B cell (primary cell): ENCODE data around the gene PPP2R5D. TPM values are rescaled to one million over a fixed set of nuclear protein-coding genes. Genes with fewer than 3 reads are reported as not detected.

Experiments used
- ATAC-seq: fragments of 200-7000 bp; cut with Tn5 transposase; one replicate; pipeline ENCODE4 v1.10.0; 2021; ENCODE audit warnings: low read depth, mild to moderate bottlenecking, moderate number of reproducible peaks, moderate library complexity
- CTCF ChIA-PET: fragments of 350-600 bp; sonication (Branson Sonifier 250); formaldehyde crosslinking; loops from one replicate; lab custom pipeline; 2021; ENCODE audit warnings: antibody characterized with exemption, inconsistent platforms; lab: Charles Lee
- POLR2A ChIA-PET: fragments of 350-600 bp; sonication (Branson Sonifier 250); formaldehyde crosslinking; loops from one replicate; lab custom pipeline; 2021; ENCODE audit warnings: antibody characterized with exemption; lab: Charles Lee
- DNase-seq: peaks from one replicate; pipeline ENCODE4 v3.0.0; 2013
- H2AFZ ChIP-seq: 2 replicates; pipeline ENCODE4 v1.6.1; 2012; ENCODE audit warnings: mild to moderate bottlenecking, low read depth, low read length; ENCODE audit not compliant: insufficient read depth, poor library complexity, severe bottlenecking
- H3K27ac ChIP-seq, 2 donors: 1 replicate in 1 of 2; 2 replicates in 1 of 2; pipeline ENCODE4 v1.5.1; 2012 to 2013; ENCODE audit warnings: low read length in 2 of 2, mild to moderate bottlenecking in 2 of 2, moderate library complexity in 1 of 2
- H3K27me3 ChIP-seq, 4 experiments: fragments of 200-600 bp in 1 of 4; sonication (generic) in 1 of 4; replicated peaks in 1 of 4; 1 replicate in 2 of 4; 2 replicates in 2 of 4; pipeline versions ENCODE4 v1.6.1 to v1.7.0; 2013 to 2016; ENCODE audit warnings: low read length in 3 of 4, mild to moderate bottlenecking in 2 of 4, mixed read lengths in 1 of 4, moderate library complexity in 1 of 4; ENCODE audit not compliant: insufficient read depth in 4 of 4, control insufficient read depth in 3 of 4; ENCODE audit errors: control extremely low read depth in 1 of 4
- H3K36me3 ChIP-seq, 2 experiments: replicated peaks in 1 of 2; 1 replicate in 1 of 2; 2 replicates in 1 of 2; pipeline versions ENCODE4 v1.6.1 to v1.7.1; 2013; ENCODE audit warnings: low read length in 1 of 2; ENCODE audit not compliant: insufficient read depth in 2 of 2, control insufficient read depth in 1 of 2; ENCODE audit errors: control extremely low read depth in 1 of 2, extremely low read depth in 1 of 2
- H3K4me1 ChIP-seq, 2 donors: fragments of 200-600 bp in 1 of 2; sonication (generic) in 1 of 2; 1 replicate in 1 of 2; 2 replicates in 1 of 2; pipeline versions ENCODE4 v1.5.1 to v1.6.1; 2013 to 2017; ENCODE audit warnings: low read length in 2 of 2; ENCODE audit not compliant: control insufficient read depth in 2 of 2, insufficient read depth in 2 of 2
- H3K4me2 ChIP-seq: replicated peaks from 2 replicates; pipeline ENCODE3; 2012; ENCODE audit warnings: mild to moderate bottlenecking, low read depth, low read length; ENCODE audit not compliant: poor library complexity, severe bottlenecking
- H3K4me3 ChIP-seq, 5 experiments: fragments of 200-600 bp in 1 of 5; sonication (generic) in 1 of 5; 1 replicate in 3 of 5; 2 replicates in 2 of 5; pipeline versions ENCODE4 v1.5.1 to v1.7.0; 2011 to 2016; ENCODE audit warnings: low read length in 4 of 5, mild to moderate bottlenecking in 4 of 5, low read depth in 2 of 5, control low read depth in 1 of 5, moderate library complexity in 1 of 5; ENCODE audit not compliant: insufficient read depth in 1 of 5; ENCODE audit errors: control extremely low read depth in 1 of 5, extremely low read depth in 1 of 5
- H3K79me2 ChIP-seq: fragments of 200-600 bp; sonication (generic); one replicate; pipeline ENCODE4 v1.6.0; 2016; ENCODE audit warnings: low read length; ENCODE audit not compliant: control insufficient read depth, insufficient read depth
- H3K9ac ChIP-seq: fragments of 200-600 bp; sonication (generic); 2 replicates; pipeline ENCODE4 v1.6.1; 2017; ENCODE audit warnings: mild to moderate bottlenecking, low read length, moderate library complexity
- H3K9me3 ChIP-seq, 3 donors: one replicate each; pipeline versions ENCODE4 v1.6.1 to v1.7.1; 2013; ENCODE audit warnings: low read length in 2 of 3; ENCODE audit not compliant: control insufficient read depth in 2 of 3, insufficient read depth in 1 of 3; ENCODE audit errors: control extremely low read depth in 1 of 3
- H4K20me1 ChIP-seq: 2 replicates; pipeline ENCODE4 v1.6.0; 2012; ENCODE audit warnings: mild to moderate bottlenecking, low read length; ENCODE audit not compliant: insufficient read depth, control insufficient read depth, poor library complexity, severe bottlenecking
- H3K27ac Mint-ChIP-seq: one replicate; pipeline ENCODE4 v1.8.0; 2021; ENCODE audit warnings: mixed read lengths
- H3K27me3 Mint-ChIP-seq: one replicate; pipeline ENCODE4 v1.8.0; 2021; ENCODE audit warnings: mixed read lengths
- H3K4me1 Mint-ChIP-seq: one replicate; pipeline ENCODE4 v1.8.0; 2021; ENCODE audit warnings: mixed read lengths
- H3K4me3 Mint-ChIP-seq: one replicate; pipeline ENCODE4 v1.8.0; 2021; ENCODE audit warnings: mixed read lengths
- H3K9me3 Mint-ChIP-seq: one replicate; pipeline ENCODE4 v1.8.0; 2022; ENCODE audit warnings: mixed read lengths; ENCODE audit not compliant: insufficient read depth
- EZH2 ChIP-seq: IDR thresholded peaks from 2 replicates; pipeline ENCODE4 v1.6.1; 2012; ENCODE audit warnings: borderline replicate concordance, low read depth, mild to moderate bottlenecking, moderate library complexity, low read length; ENCODE audit not compliant: insufficient read depth, poor library complexity, severe bottlenecking
- WGBS: methylation state at CpG from one replicate; pipeline ENCODE4 v1.1.5; 2013; ENCODE audit warnings: missing lambda C conversion rate; ENCODE audit not compliant: insufficient coverage; 5-methylcytosine and 5-hydroxymethylcytosine counted together
- intact Hi-C: fragments of 100-400 bp; cut with micrococcal nuclease; formaldehyde crosslinking; loops from one replicate; pipeline ENCODE4 v1.10.0; 2022
- polyA plus RNA-seq: library from polyadenylated mRNA; depleted of rRNA; stranded (reverse); fragments of >200 nt; gene quantifications from 2 replicates; pipeline ENCODE4 v1.2.3, GENCODE V29; 2012
- total RNA-seq, 2 donors: library from RNA; stranded (reverse); fragments of 120-200 nt in 1 of 2; gene quantifications; 1 replicate in 1 of 2; 2 replicates in 1 of 2; pipeline versions ENCODE4 v1.2.3 to v1.2.4, GENCODE V29; 2013 to 2022
- TF ChIP-seq, protein P1 (sequence below): fragments of 200-600 bp; IDR thresholded peaks from one replicate; pipeline ENCODE4 v1.8.0; 2022; ENCODE audit warnings: antibody characterized with exemption, mild to moderate bottlenecking

The PPP2R5D gene
- total and polyA plus RNA-seq, 2 donors (not counting 1 experiment from before 2014, with no cell fraction given) = 23.2 to 23.6 TPM

DNA sequence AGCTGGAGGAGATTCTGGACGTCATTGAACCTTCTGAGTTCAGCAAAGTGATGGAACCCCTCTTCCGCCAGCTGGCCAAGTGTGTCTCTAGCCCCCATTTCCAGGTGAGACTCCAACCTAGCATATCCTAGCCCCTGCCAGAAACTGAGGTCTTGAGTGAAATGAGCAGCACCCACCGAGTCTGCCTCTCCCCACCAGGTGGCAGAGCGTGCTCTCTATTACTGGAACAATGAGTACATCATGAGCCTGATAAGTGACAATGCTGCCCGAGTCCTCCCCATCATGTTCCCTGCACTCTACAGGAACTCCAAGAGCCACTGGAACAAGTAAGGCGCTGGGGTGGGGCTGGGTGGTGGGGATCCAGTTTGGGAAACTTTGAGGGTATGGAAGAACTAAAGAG is 24.8 kb downstream of the PPP2R5D start:
- no peaks in the 10 kb centered on the region for H3K9me3 Mint-ChIP-seq
- peak overlapping the region in 1 of 2 donors; percentile 40 for H3K27ac ChIP-seq
- H3K4me1 Mint-ChIP-seq = peaks cover 34% of the 10 kb centered on the region
- peaks cover 1 to 55% of the 10 kb centered on the region in 2 experiments for H3K36me3 ChIP-seq
- no peak overlapping the region for H3K4me2 ChIP-seq
- no peak overlapping the region for H2AFZ ChIP-seq
- no peak overlapping the region for H3K4me3 ChIP-seq
- peaks cover under 1% of the 10 kb centered on the region for H4K20me1 ChIP-seq
- no peak overlapping the region for H3K9ac ChIP-seq
- H3K27me3 ChIP-seq = no peaks in the 10 kb centered on the region
- no peak for ATAC-seq
- POLR2A ChIA-PET = no interaction called here
- H3K4me1 ChIP-seq = peaks cover 10 to 21% of the 10 kb centered on the region in 2 donors
- WGBS = 86% methylated on average over 4 of the region's 6 CpGs
- CTCF ChIA-PET = interaction anchor here (0.6 to 3.5 kb wide), 6 partner anchors 10 to 497 kb away, joined by 3 to 19 read pairs (median 3); no protein-coding TSS in a partner anchor
- no peak overlapping the region for H3K4me3 Mint-ChIP-seq
- intact Hi-C loops = loop anchor here (5.0 kb wide), 1 partner anchor 133 kb away; no protein-coding TSS in a partner anchor
- H3K9me3 ChIP-seq = no peaks in the 10 kb centered on the region
- peak; percentile 41 for DNase-seq
- no peaks in the 10 kb centered on the region for H3K27me3 Mint-ChIP-seq
- TF ChIP-seq, protein P1, sequence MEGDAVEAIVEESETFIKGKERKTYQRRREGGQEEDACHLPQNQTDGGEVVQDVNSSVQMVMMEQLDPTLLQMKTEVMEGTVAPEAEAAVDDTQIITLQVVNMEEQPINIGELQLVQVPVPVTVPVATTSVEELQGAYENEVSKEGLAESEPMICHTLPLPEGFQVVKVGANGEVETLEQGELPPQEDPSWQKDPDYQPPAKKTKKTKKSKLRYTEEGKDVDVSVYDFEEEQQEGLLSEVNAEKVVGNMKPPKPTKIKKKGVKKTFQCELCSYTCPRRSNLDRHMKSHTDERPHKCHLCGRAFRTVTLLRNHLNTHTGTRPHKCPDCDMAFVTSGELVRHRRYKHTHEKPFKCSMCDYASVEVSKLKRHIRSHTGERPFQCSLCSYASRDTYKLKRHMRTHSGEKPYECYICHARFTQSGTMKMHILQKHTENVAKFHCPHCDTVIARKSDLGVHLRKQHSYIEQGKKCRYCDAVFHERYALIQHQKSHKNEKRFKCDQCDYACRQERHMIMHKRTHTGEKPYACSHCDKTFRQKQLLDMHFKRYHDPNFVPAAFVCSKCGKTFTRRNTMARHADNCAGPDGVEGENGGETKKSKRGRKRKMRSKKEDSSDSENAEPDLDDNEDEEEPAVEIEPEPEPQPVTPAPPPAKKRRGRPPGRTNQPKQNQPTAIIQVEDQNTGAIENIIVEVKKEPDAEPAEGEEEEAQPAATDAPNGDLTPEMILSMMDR = peak; percentile 48
- TF ChIP-seq EZH2 = no peak
- peaks cover 52% of the 10 kb centered on the region for H3K79me2 ChIP-seq
- H3K27ac Mint-ChIP-seq = peak overlapping the region; percentile 21

DNA sequence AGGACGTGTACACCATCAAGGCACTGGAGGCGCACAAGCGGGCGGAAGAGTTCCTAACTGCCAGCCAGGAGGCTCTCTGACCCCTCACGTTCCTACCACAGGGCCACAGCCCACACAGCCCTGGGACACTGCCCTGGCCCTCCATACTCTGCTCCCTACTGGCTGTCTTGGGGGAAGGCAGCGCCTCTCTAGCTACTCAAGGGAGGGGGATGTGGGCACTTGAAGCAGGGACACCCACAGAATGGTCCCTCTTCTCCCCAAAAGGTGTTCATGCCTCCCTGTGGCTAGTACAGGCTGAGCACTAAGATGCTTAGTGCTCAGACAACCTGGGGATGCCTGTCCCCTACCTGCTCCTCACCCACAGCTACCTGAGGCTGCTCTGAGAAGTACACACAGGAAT is 26.8 kb downstream of the PPP2R5D start:
- no peaks in the 10 kb centered on the region for H3K27me3 Mint-ChIP-seq
- Histone ChIP-seq H3K4me2 (no peak overlapping the region), H3K9me3 (no peaks in the 10 kb centered on the region), H3K27me3 (no peaks in the 10 kb centered on the region), H3K27ac (no peak overlapping the region), H2AFZ (no peak overlapping the region), H3K79me2 (peaks cover 61% of the 10 kb centered on the region), H3K36me3 (peaks cover 1 to 52% of the 10 kb centered on the region in 2 experiments), H3K4me3 (no peak overlapping the region), H3K4me1 (peaks cover 20 to 33% of the 10 kb centered on the region in 2 donors), H3K9ac (no peak overlapping the region), H4K20me1 (peaks cover 18% of the 10 kb centered on the region)
- H3K27ac Mint-ChIP-seq = no peak overlapping the region
- H3K4me1 Mint-ChIP-seq = peaks cover 50% of the 10 kb centered on the region
- no peak for ATAC-seq
- WGBS = 94% methylated on average over 4 of the region's 6 CpGs
- intact Hi-C loops = loop anchor here (5.0 kb wide), 1 partner anchor 416 kb away; the partner anchor contains the start of gene ABCC10
- H3K4me3 Mint-ChIP-seq = peak overlapping the region; percentile 6
- CTCF ChIA-PET = interaction anchor here (1.8 to 3.5 kb wide), 2 partner anchors 81 to 132 kb away, joined by 5 to 19 read pairs; partner anchors contain the start of gene CNPY3
- DNase-seq = no peak
- POLR2A ChIA-PET = no interaction called here
- TF ChIP-seq, protein P1 = no peak
- no peak for TF ChIP-seq EZH2
- no peaks in the 10 kb centered on the region for H3K9me3 Mint-ChIP-seq
